Epithelial cell of esophagus (primary cell): ENCODE data around the gene MIPEP.

Experiments used
- DNase-seq: peaks from one replicate; pipeline ENCODE4 v3.0.0; 2010; ENCODE audit warnings: low read depth
- H3K4me3 ChIP-seq: 2 replicates; pipeline ENCODE4 v1.5.1; 2011; ENCODE audit warnings: mild to moderate bottlenecking, low read length, control low read depth
- CTCF ChIP-seq: IDR thresholded peaks from 2 replicates; pipeline ENCODE4 v1.5.1; 2011; ENCODE audit warnings: low read depth, mild to moderate bottlenecking, low read length, control low read depth, inconsistent platforms; ENCODE audit not compliant: insufficient read depth; ENCODE audit errors: missing control alignments

The MIPEP gene

GRCh38 chr13:23806874-23807526 is 82.2 kb downstream of the MIPEP start:
- TF ChIP-seq CTCF = no peak
- H3K4me3 ChIP-seq = no peak overlapping the region
- no peak for DNase-seq

- no peak overlapping the region for H3K4me3 ChIP-seq
- TF ChIP-seq CTCF = no peak
- no peak for DNase-seq
Observed at GRCh38 chr13:23805821-23806220, 83.4 kb downstream of the MIPEP start.

- no peak overlapping the region for H3K4me3 ChIP-seq
- DNase-seq = no peak
- no peak for TF ChIP-seq CTCF
Observed at GRCh38 chr13:23805122-23805521, 84.1 kb downstream of the MIPEP start.

GRCh38 chr13:23804166-23804565 is 85.0 kb downstream of the MIPEP start:
- H3K4me3 ChIP-seq = no peak overlapping the region
- no peak for DNase-seq
- TF ChIP-seq CTCF = no peak

GRCh38 chr13:23801141-23801540 is 88.1 kb downstream of the MIPEP start:
- no peak for TF ChIP-seq CTCF
- no peak overlapping the region for H3K4me3 ChIP-seq
- no peak for DNase-seq

GRCh38 chr13:23799945-23800344 is 89.3 kb downstream of the MIPEP start:
- no peak for DNase-seq
- no peak for TF ChIP-seq CTCF
- H3K4me3 ChIP-seq = no peak overlapping the region

- H3K4me3 ChIP-seq = no peak overlapping the region
- DNase-seq = no peak
- TF ChIP-seq CTCF = no peak
Observed at GRCh38 chr13:23797276-23797903, 91.8 kb downstream of the MIPEP start.
